Mesodermal cell (in vitro differentiated cells): Measurements from ENCODE around the gene CCNL2.

Experiments used
- H3K27ac ChIP-seq: 2 replicates; pipeline ENCODE4 v1.7.0; 2013; ENCODE audit warnings: mild to moderate bottlenecking, low read depth, low read length, moderate library complexity; ENCODE audit not compliant: severe bottlenecking
- H3K36me3 ChIP-seq: 2 replicates; pipeline ENCODE4 v1.7.1; 2013; ENCODE audit warnings: mild to moderate bottlenecking, low read length, moderate library complexity; ENCODE audit not compliant: control insufficient read depth, insufficient read depth
- H3K4me1 ChIP-seq: one replicate; pipeline ENCODE4 v1.7.1; 2013; ENCODE audit warnings: mild to moderate bottlenecking, low read length; ENCODE audit not compliant: insufficient read depth, control insufficient read depth, poor library complexity, severe bottlenecking
- H3K4me3 ChIP-seq: 2 replicates; pipeline ENCODE4 v1.7.0; 2013; ENCODE audit warnings: low read length, control low read depth, mild to moderate bottlenecking; ENCODE audit not compliant: insufficient read depth, poor library complexity, severe bottlenecking; ENCODE audit errors: extremely low read depth
- H3K9me3 ChIP-seq: 2 replicates; pipeline ENCODE4 v1.7.1; 2013; ENCODE audit warnings: mild to moderate bottlenecking, low read length, moderate library complexity; ENCODE audit not compliant: control insufficient read depth
- WGBS, 2 experiments: methylation state at CpG; one replicate each; pipeline ENCODE4 v1.1.5; 2013; ENCODE audit warnings: missing lambda C conversion rate in 2 of 2; ENCODE audit not compliant: insufficient coverage in 2 of 2; 5-methylcytosine and 5-hydroxymethylcytosine counted together

Gene CCNL2

DNA sequence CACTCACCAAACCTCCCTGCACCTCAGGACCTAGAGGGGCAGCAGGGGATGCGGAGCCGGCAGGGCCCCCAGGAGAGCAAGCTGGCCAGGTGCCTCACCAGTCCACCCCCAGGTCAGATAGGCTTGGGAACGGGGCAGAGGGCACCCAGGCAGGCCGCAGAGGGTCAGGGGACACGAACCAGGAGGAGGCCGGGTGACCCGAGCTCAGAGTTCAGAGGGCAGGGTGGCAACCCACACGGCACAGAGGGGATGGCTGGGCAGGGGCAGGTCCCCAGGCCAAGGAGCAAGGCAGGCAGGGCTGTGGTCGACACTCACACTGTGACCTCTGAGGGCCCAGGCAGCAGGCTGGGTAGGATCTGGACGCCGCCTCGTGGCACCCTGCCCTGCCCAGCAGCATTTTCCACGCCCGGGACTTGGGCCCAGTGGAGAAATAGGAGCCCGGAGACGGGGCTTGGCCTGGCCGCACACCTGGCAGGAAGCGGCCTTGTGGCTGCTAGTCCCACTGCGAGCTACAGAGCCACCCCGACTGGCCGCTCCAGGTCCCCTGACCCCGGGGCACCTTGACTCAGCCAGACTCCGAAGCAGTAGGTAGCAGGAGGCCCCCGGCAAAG is 55.2 kb downstream of the CCNL2 start:
- H3K4me1 ChIP-seq: peaks cover 19% of the 10 kb centered on the region
- H3K9me3 ChIP-seq: no peaks in the 10 kb centered on the region
- H3K4me3 ChIP-seq: no peak overlapping the region
- H3K27ac ChIP-seq: no peak overlapping the region
- H3K36me3 ChIP-seq: peaks cover 22% of the 10 kb centered on the region
- WGBS, 2 experiments: 94 to 96% methylated on average over 22 to 24 of the region's 24 CpGs

GRCh38 chr1:1342584-1343115 is 56.5 kb downstream of the CCNL2 start:
- Histone ChIP-seq H3K27ac (no peak overlapping the region), H3K36me3 (peaks cover 35% of the 10 kb centered on the region), H3K4me1 (peaks cover 16% of the 10 kb centered on the region), H3K4me3 (no peak overlapping the region), H3K9me3 (no peaks in the 10 kb centered on the region)
- WGBS, 2 experiments: 94 to 95% methylated on average over 11 to 12 of the region's 18 CpGs

DNA sequence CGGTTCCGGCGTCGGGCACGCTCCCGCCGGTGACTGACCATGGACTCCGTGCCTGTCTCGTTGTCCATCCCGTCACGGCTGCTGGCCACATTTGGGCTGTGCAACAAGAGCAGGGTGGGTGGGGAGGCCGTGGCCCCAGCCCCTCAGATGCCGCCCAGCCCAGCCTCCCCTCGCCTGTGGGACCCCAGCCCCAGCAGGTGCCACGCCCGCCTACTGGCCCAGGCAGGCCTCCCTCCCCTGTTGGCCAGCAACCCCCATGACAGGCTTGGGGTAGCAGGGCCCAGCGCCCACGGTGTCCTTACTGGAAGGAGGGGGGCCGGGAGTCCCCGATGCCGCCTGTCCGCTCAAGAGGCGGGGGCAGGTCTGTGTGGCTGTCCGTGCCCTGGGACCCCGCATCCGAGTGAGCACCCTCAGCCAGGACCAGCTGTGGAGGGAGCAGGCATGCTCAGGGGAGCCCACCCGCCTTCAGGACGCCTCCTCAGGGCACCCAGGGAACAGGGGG is 57.0 kb downstream of the CCNL2 start:
- Histone ChIP-seq H3K4me3 (no peak overlapping the region), H3K27ac (no peak overlapping the region), H3K9me3 (no peaks in the 10 kb centered on the region), H3K36me3 (peaks cover 39% of the 10 kb centered on the region), H3K4me1 (peaks cover 12% of the 10 kb centered on the region)
- 97 to 98% methylated on average over 24 to 27 of the region's 28 CpGs for WGBS, 2 experiments

DNA sequence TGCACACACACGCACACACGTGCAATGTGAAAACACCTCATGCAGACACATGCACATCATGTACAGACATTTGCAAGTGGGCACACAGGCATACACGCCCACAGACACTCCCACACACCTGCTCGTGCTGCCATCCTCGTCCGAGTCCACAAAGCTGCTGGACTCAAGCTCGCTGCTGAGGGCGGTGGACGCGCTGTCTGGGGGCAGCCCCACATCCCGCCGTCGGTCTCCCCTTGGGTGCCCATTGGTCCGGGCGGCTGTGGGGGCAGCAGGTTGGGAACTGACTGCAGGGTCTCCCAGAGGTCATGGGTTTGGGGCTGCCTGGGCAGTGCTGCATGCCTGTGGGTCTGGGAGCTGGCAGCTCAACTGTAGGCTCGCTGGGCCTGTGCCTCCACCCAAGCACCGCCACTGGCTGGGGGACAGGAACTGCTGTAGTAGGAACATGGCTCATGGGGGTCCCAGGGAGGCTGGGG is 57.5 kb downstream of the CCNL2 start:
- Histone ChIP-seq H3K36me3 (peaks cover 42% of the 10 kb centered on the region), H3K4me1 (peaks cover 12% of the 10 kb centered on the region), H3K9me3 (no peaks in the 10 kb centered on the region), H3K4me3 (no peak overlapping the region), H3K27ac (no peak overlapping the region)
- 97 to 98% methylated on average over 17 of the region's 17 CpGs for WGBS, 2 experiments

GRCh38 chr1:1340791-1341548 is 58.2 kb downstream of the CCNL2 start:
- no peak overlapping the region for H3K27ac ChIP-seq
- H3K9me3 ChIP-seq: no peaks in the 10 kb centered on the region
- peaks cover 8% of the 10 kb centered on the region for H3K4me1 ChIP-seq
- H3K36me3 ChIP-seq: peaks cover 48% of the 10 kb centered on the region
- no peak overlapping the region for H3K4me3 ChIP-seq
- WGBS, 2 experiments: 94 to 95% methylated on average over 28 to 36 of the region's 36 CpGs

GRCh38 chr1:1340185-1340584 is 59.0 kb downstream of the CCNL2 start:
- Histone ChIP-seq H3K9me3 (no peaks in the 10 kb centered on the region), H3K4me1 (peaks cover under 1% of the 10 kb centered on the region), H3K4me3 (no peak overlapping the region), H3K36me3 (peaks cover 49% of the 10 kb centered on the region), H3K27ac (no peak overlapping the region)
- 94 to 95% methylated on average over 14 to 23 of the region's 23 CpGs for WGBS, 2 experiments

GRCh38 chr1:1338278-1338677 is 60.9 kb downstream of the CCNL2 start:
- Histone ChIP-seq H3K36me3 (peaks cover 49% of the 10 kb centered on the region), H3K4me1 (no peaks in the 10 kb centered on the region), H3K27ac (no peak overlapping the region), H3K4me3 (no peak overlapping the region), H3K9me3 (no peaks in the 10 kb centered on the region)
- 95 to 96% methylated on average over 35 to 36 of the region's 36 CpGs for WGBS, 2 experiments

DNA sequence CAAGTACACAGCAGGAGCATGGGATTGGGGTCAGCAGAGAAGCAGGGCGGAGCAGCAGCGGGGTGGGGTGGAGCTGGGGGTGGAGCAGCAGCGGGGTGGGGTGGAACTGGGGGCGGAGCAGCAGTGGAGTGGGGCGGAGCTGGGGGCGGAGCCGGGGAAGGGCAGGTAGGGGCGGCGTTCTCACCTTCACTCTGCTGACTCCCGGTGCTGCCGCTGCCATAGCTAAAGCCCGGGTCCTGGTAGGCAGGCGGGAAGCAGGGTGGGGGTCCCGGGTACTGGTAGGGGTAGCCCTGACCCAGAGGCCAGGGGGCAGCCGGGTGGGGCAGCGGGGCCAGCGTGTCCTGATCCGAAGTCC is 61.4 kb downstream of the CCNL2 start:
- Histone ChIP-seq H3K9me3 (no peaks in the 10 kb centered on the region), H3K27ac (no peak overlapping the region), H3K4me3 (no peak overlapping the region), H3K36me3 (peaks cover 49% of the 10 kb centered on the region), H3K4me1 (no peaks in the 10 kb centered on the region)
- WGBS, 2 experiments: 84 to 90% methylated on average over 9 to 13 of the region's 18 CpGs

DNA sequence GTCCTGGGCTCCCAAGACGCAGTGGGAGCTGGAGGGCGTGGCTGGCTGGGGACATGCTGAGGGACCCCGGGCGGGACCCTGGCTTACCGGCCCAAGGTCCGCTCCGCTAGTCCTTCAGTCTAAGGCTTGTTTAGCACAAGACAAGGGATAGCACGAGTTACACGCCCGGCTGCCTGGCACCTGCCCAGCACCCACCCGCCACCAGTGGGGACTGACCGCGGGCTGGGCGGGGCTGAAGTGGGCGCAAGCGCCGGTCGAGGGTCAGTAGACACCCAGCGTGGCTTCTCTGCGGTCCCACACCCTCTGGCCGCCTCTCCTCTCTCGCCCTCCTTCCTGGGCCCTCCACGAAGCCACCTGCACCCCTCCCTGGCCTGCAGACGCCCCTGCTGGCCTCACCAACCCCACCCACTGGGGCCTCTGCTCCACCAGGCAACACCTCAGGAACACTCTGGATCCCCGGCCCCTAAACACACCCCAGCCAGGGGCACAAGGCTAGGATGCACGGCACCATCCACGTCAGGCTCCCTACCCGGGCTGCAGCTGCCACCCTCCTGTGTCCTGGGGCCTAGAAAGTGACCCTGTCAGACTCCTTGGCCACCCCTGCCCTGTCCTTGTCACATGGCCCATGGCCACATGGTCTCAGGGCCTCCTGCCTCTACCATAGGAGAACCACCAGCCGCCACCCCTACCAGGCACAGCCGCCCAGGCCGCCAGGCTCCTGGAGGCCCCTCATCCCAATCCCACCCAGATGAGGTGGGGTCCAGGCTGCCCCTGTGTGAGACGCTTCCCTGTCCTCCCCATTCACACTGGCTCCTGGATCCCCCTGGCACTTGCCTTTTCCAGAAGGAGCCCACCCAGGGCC is 62.0 kb downstream of the CCNL2 start:
- WGBS, 2 experiments: 95 to 98% methylated on average over 26 to 32 of the region's 32 CpGs
- Histone ChIP-seq H3K4me1 (no peaks in the 10 kb centered on the region), H3K27ac (no peak overlapping the region), H3K9me3 (no peaks in the 10 kb centered on the region), H3K36me3 (peaks cover 49% of the 10 kb centered on the region), H3K4me3 (no peak overlapping the region)

DNA sequence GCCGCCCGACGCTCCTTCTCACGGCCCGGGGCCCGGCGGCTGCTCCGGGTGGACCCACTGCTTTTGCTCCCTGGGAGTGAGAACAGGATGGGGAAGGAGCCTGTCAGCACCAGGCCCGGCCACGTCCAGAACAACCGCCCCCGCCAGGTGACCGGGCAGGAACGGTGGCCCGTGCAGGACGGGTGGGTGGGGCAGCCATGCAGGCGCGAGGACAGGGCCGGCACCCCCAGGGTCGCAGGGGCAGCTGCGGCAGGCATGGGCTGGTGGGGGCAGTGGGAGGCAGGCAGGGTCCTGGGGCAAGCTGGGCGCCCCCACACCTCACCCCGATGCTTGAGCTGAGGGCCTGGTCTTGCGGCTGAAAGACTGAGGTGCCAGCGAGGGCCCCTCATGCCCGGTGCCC is 62.7 kb downstream of the CCNL2 start:
- no peak overlapping the region for H3K27ac ChIP-seq
- H3K4me1 ChIP-seq: no peaks in the 10 kb centered on the region
- no peak overlapping the region for H3K4me3 ChIP-seq
- H3K9me3 ChIP-seq: no peaks in the 10 kb centered on the region
- peaks cover 42% of the 10 kb centered on the region for H3K36me3 ChIP-seq
- 94 to 95% methylated on average over 19 to 26 of the region's 26 CpGs for WGBS, 2 experiments
